Measurements from ENCODE around the gene DDIT3. TPM values are rescaled to one million over a fixed set of nuclear protein-coding genes. Genes with fewer than 3 reads are reported as not detected.

The DDIT3 gene
- total RNA-seq, 1 experiment from 2014 or later = 14.1 TPM

- Histone ChIP-seq H3K9ac (ENCODE audit: extremely low read depth, insufficient read length, low read length) (no peak overlapping the region), H3K4me2 (ENCODE audit: insufficient read depth, insufficient read length, low read length) (no peak overlapping the region), H3K23me2 (ENCODE audit: insufficient read length, low read depth, low read length, poor library complexity, severe bottlenecking) (no peaks in the 10 kb centered on the region), H3K27me3 (ENCODE audit: insufficient read depth, low read length) (no peaks in the 10 kb centered on the region), H4K91ac (ENCODE audit: insufficient read length, low read depth, low read length) (no peak overlapping the region), H2BK12ac (ENCODE audit: insufficient read length, low read depth, low read length) (no peak overlapping the region), H2BK15ac (ENCODE audit: low read depth, low read length) (no peak overlapping the region), H3K79me2 (ENCODE audit: insufficient read depth, low read length) (0 out of 2 replicates have a peak, but pooled peaks cover 1% of the 10 kb centered on the region), H3K4me1 (ENCODE audit: insufficient read depth, low read length) (no peaks in the 10 kb centered on the region), H4K8ac (replicated peaks; ENCODE audit: insufficient read length, low read depth, low read length) (no peak overlapping the region), H3K79me1 (ENCODE audit: insufficient read depth, low read depth, low read length, poor library complexity, severe bottlenecking) (no peaks in the 10 kb centered on the region), H4K5ac (ENCODE audit: insufficient read length, low read depth, low read length) (no peak overlapping the region), H2AK5ac (ENCODE audit: insufficient read length, low read length) (no peak overlapping the region), H4K20me1 (ENCODE audit: control insufficient read depth, insufficient read depth, insufficient read length) (no peaks in the 10 kb centered on the region), H2BK120ac (ENCODE audit: low read depth, low read length, poor library complexity, severe bottlenecking) (no peak overlapping the region), H3K14ac (ENCODE audit: insufficient read depth, low read length) (no peak overlapping the region), H3K27ac (ENCODE audit: insufficient read length, low read depth, low read length) (no peak overlapping the region), H3K23ac (ENCODE audit: insufficient read length, low read depth, low read length) (no peak overlapping the region), H3K18ac (ENCODE audit: insufficient read length, low read depth, low read length) (no peak overlapping the region), H3K56ac (ENCODE audit: insufficient read length, low read depth, low read length) (no peak overlapping the region), H2BK5ac (ENCODE audit: insufficient read length, low read length) (no peak overlapping the region), H3K9me3 (ENCODE audit: control insufficient read depth, low read depth, low read length) (no peaks in the 10 kb centered on the region), H3T11ph (ENCODE audit: low read length) (no peak overlapping the region), H2BK20ac (ENCODE audit: low read depth, low read length, poor library complexity, severe bottlenecking) (no peak overlapping the region), H2AFZ (ENCODE audit: low read length) (no peak overlapping the region), H3K4ac (ENCODE audit: low read depth, low read length) (no peak overlapping the region)
- Mint-ChIP-seq H3K27ac (no peak overlapping the region), H3K4me1 (peaks cover 2 to 5% of the 10 kb centered on the region in 2 experiments), H3K4me3 (no peak overlapping the region), H3K27me3 (ENCODE audit: low read depth) (0 out of 2 replicates have a peak, but pooled peaks cover 2% of the 10 kb centered on the region), H3K9me3 (peaks cover 0 to 2% of the 10 kb centered on the region in 2 experiments; a peak in 1 of 5 replicates), H3K36me3 (ENCODE audit: insufficient read depth in 1 of 3, low read depth in 3 of 3) (peaks cover 76 to 94% (median 82%) of the 10 kb centered on the region in 3 experiments; a peak in 6 of 7 replicates)
- no peak for DNase-seq
- TF ChIP-seq CTCF (conservative IDR thresholded peaks at IDR 0.05) = no peak
- WGBS (ENCODE audit: extremely low coverage, insufficient read length, low lambda C conversion rate) = no CpG with 5 or more reads among the region's 5 CpGs
These were observed 7.0 kb downstream of the DDIT3 start for GRCh38 chr12:57513266-57513665.

Measured in H9 (cell line).